Dermis blood vessel endothelial cell (primary cell): ENCODE measurements around the gene NMUR2. TPM values are rescaled to one million over a fixed set of nuclear protein-coding genes. Genes with fewer than 3 reads are reported as not detected.

ENCODE experiments used
- DNase-seq: peaks from one replicate; pipeline ENCODE4 v3.0.0; 2010
- total RNA-seq: library from RNA; depleted of rRNA; stranded (reverse); fragments of >200 nt; gene quantifications from 2 replicates; pipeline ENCODE4 v1.2.3, GENCODE V29; 2014

The NMUR2 gene
- total RNA-seq, 1 donor from 2014 or later: not detected

- DNase-seq: no peak
These were observed 37.5 kb downstream of the NMUR2 start for GRCh38 chr5:152367554-152367953.

- DNase-seq: no peak
These were observed 38.4 kb downstream of the NMUR2 start for GRCh38 chr5:152366716-152367115.

- DNase-seq: no peak
These were observed 40.2 kb downstream of the NMUR2 start for GRCh38 chr5:152364899-152365298.

- DNase-seq: no peak
These were observed 40.9 kb downstream of the NMUR2 start for GRCh38 chr5:152364172-152364571.

GRCh38 chr5:152358861-152359568 is 46.1 kb downstream of the NMUR2 start:
- DNase-seq: no peak

- DNase-seq: no peak
These were observed 48.6 kb downstream of the NMUR2 start for GRCh38 chr5:152356506-152356905.

- no peak for DNase-seq
These were observed 50.0 kb downstream of the NMUR2 start for GRCh38 chr5:152355061-152355460.

GRCh38 chr5:152353001-152353400 is 52.1 kb downstream of the NMUR2 start:
- DNase-seq: no peak

GRCh38 chr5:152349683-152350526 is 55.2 kb downstream of the NMUR2 start:
- peak; percentile 9 for DNase-seq
